ENCODE results near the gene SLC51A. TPM values are rescaled to one million over a fixed set of nuclear protein-coding genes. Genes with fewer than 3 reads are reported as not detected.

SLC51A gene
- total and polyA plus RNA-seq, 2 of the 8 experiments (the other 6 are each of a cell fraction or from before 2014, with no cell fraction given): 6.3 to 9.8 TPM

DNA sequence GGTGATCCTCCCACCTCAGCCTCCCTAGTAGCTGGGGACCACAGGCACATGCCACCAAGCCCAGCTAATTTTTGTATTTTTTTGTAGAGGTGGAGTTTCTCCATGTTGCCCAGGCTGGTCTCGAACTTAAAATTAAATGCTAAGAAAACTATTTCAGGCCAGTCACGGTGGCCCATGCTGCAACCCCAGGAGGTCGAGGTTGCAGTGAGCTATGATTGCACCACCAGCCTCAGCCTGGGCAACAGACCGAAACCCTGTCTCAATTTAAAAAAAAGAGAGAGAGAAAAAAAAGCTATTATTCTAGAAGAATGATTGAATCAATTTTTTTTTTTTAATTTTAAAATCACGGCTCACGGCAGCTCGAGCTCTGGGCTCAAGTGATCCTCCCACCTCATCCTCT, 4.7 kb downstream of the SLC51A start (continued):
- TF ChIP-seq ZNF274 (IDR thresholded peaks at IDR 0.05; ENCODE audit: borderline replicate concordance, extremely low read depth, low read length): no peak
- no peak for TF ChIP-seq POLR2AphosphoS5 (IDR thresholded peaks at IDR 0.05; ENCODE audit: low read depth, low read length)
- no peak for TF ChIP-seq CHD7 (IDR thresholded peaks at IDR 0.05; ENCODE audit: insufficient replicate concordance, low read length)
- TF ChIP-seq HDAC2 (IDR thresholded peaks at IDR 0.05; ENCODE audit: borderline replicate concordance in 1 of 2, low read depth in 2 of 2, low read length in 2 of 2): no peak
- TF ChIP-seq TCF12 (IDR thresholded peaks at IDR 0.05; ENCODE audit: low read depth, low read length): no peak
- TF ChIP-seq BACH1 (IDR thresholded peaks at IDR 0.05; ENCODE audit: low read length): no peak
- no peak for TF ChIP-seq KDM4A (IDR thresholded peaks at IDR 0.05; ENCODE audit: low read depth, low read length, severe bottlenecking)
- TF ChIP-seq GTF2F1 (IDR thresholded peaks at IDR 0.05; ENCODE audit: borderline replicate concordance, low read depth, low read length): no peak
